Activated T-cell treated with anti-CD3 and anti-CD28 coated beads, Interleukin-2, amount 50 U/mL, for 48 hours (primary cell): Measurements from ENCODE around the gene SLC35B1.
A peak's percentile ranks its signal among the peaks of the same experiment; 100 is the strongest.
"Not testable (repeated sequence)": the region's sequence is repeated elsewhere in the genome, so short reads cannot be mapped to it uniquely, and the experiment has no call there.

Experiments used
- DNase-seq, 2 experiments: peaks; one replicate each; pipeline ENCODE4 v3.0.0-alpha.2; 2020

SLC35B1 gene

GRCh38 chr17:49734515-49735490, 27.0 kb upstream of the SLC35B1 start:
- DNase-seq = no peak

DNA sequence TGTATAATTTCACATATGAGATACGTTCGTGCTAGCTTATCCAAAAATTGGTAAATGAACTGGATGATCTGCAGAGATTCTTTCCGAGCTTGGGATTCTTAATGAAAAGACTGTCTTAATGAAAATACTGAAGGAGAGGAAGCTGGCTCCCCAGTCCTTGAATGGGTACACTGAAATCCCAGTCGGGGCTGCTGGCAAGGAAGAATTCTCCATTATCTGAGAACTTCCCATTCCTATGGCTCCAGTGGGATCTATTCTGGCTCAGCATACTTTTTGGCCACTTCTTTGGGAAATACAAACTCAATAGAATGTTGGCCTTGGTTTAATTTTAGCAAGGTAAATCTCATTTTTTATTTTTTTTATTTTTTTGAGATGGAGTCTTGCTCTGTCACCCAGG, 23.7 kb upstream of the SLC35B1 start:
- DNase-seq = no peak

DNA sequence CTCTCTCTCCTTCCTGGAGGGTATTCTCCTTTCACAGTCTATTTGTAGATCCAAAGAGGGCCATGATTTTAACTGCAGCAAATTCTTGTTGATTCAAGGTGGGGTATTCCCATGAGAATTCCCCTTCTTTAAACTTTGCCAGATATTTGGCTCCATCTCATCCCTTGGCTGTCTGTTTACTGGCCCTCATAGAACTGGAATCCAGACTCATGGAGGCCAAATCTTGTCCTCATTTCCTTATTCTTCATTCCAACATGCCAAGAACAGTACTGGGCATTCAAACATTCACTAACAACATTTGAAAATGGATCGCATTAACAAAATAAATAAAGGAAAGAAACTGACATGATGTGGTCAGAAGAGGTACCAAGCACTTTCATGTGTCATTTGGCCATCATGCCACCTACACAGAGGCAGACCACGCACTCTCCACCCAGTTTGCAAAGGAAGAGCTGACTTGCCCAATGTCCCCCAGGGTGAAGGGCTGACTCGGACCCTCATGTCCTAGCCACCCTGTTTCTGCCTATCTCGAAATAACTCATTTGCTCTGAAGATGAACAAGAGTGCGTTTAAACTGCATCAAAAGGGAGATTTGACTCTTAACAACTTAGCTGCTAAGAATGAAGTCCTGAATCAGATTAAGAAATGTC, 23.1 kb upstream of the SLC35B1 start:
- no peak for DNase-seq

DNA sequence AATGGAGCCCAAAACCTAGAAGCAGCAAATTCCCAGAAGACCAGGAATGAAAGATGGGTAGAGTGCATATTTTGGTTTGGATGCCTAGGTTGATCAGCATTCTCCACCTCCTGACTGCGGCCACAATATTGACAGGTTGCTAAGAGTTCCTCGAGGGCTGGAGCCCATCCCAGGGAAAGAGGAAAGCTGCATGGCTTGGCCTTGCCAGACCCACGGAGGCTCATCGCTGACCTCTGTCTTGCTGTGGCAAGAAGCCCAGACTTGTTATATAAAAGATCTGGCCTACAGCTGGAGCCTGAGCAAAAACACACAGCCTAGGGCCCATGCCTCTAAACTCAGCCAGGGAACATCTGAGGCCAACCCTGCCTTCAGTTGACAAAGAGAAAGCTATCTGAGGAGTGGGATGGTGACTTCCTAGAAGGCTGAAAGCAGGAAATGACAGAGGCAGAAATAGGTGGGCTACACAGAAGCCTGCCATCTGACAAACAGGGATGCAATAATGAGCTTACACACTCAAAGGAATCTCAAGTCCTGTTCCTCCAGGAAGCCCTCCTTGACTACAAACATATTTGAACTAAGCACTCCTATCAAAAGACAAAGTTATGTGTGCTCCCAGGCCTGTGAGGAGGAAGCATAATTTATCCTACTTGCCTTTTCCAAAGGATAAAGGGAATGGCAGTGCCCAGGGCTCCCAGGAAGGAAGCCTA, 22.5 kb upstream of the SLC35B1 start:
- no peak for DNase-seq

DNA sequence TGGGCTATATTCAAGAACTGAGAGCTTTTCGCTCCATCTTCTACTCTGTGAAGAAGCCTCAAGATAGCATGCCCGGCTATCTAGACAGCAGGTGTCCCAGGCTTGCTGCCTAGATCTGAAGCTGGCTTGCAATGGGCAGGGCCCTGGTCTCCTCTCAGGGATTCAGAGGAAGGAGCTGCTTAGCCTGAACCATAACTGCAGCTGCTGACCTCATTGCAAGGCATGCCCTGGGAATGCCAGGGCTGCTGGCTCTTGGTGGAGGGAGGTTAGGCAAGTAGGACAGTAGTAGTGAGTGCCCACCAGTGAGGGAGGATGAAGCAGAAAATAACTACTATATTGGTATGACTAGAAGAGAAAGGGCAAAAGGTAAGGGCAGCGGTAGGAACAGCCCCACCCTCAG, 21.3 kb upstream of the SLC35B1 start:
- DNase-seq = no peak

DNA sequence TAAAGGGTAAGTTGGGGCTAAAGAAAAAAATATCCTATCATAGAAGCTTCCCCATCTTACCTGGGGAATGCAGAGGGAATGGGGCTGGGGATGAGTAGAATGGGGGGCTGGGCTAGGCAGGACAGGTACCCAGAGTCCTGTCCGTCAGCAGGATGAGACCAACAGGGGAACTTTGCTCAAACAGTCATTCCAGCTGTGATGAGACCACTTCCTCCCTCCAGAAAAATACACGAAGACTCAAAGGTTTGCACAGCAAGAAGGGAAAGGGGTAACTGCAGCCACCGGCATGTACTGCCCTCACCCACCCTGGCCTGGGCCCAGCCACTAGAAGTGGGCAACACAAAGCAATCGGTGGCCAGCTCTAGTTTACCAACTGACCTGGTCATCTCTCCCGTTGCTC, 20.7 kb upstream of the SLC35B1 start:
- no peak for DNase-seq

DNA sequence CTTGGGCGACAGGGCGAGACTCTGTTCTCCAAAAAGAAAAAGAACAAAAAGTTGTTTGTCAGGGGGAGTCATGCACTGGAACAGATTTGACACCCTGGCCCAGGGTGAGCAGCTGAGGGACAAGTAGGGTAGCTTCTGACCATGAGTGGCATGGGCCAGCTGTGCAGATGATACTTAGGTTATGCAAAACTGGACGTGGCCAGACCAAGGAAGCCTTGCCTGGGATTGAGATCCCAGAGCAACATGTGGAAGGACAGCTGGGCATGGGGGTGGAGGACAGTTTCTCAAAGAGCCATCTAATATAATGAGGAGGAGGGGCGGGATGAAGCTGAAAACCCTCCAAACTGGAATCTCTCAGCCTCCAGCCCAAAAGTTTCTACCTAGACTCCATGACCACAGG, 19.6 kb upstream of the SLC35B1 start:
- no peak for DNase-seq

GRCh38 chr17:49725452-49726130, 17.8 kb upstream of the SLC35B1 start:
- DNase-seq = no peak

DNA sequence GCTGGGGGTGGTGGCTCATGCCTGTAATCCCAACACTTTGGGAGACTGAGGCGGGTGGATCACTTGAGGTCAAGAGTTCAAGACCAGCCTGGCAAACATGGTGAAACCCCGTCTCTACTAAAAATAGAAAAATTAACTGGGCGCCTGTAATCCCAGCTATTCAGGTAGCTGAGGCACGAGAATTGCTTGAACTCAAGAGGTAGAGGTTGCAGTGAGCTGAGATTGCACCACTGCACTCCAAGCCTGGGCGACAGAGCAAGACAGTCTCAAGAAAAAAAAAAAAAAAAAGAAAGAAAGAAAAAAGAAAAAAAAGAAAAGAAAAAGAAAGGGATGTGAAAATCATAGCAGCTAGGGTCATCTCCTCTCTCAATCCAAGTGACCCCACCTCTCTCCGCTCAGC, 16.8 kb upstream of the SLC35B1 start:
- DNase-seq = not testable (repeated sequence)

DNA sequence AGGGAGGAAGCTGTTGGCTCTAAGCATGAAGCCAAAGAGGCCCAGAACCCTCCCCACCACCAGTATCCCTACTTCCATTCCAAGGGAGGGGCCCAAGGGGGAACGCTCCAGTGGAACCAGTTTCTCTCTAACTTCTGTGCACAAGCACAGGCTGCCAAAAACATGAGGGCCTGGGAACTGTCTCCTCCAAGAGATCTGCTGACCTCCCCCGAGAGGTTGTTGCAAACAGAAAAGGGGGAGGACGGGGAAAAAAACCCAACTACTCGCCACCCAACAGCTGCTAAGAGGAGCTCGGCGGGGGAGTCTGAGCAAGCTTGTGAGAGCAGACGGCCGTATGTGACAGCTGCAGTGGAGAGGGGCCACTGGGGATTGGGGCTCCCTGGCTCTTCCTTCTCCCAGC, 15.7 kb upstream of the SLC35B1 start:
- no peak for DNase-seq

GRCh38 chr17:49722066-49722465, 14.3 kb upstream of the SLC35B1 start:
- DNase-seq = no peak

- peak; percentile 58 to 69 for DNase-seq
Measured at GRCh38 chr17:49717371-49717861, 9.7 kb upstream of the SLC35B1 start.

GRCh38 chr17:49716668-49717364, 9.1 kb upstream of the SLC35B1 start:
- peak in 1 of 2 experiments; percentile 32 for DNase-seq

- peak; percentile 50 to 56 for DNase-seq
Measured at GRCh38 chr17:49715717-49716279, 8.0 kb upstream of the SLC35B1 start.

- peak; percentile 52 to 54 for DNase-seq
Measured at GRCh38 chr17:49715216-49715615, 7.5 kb upstream of the SLC35B1 start.

DNA sequence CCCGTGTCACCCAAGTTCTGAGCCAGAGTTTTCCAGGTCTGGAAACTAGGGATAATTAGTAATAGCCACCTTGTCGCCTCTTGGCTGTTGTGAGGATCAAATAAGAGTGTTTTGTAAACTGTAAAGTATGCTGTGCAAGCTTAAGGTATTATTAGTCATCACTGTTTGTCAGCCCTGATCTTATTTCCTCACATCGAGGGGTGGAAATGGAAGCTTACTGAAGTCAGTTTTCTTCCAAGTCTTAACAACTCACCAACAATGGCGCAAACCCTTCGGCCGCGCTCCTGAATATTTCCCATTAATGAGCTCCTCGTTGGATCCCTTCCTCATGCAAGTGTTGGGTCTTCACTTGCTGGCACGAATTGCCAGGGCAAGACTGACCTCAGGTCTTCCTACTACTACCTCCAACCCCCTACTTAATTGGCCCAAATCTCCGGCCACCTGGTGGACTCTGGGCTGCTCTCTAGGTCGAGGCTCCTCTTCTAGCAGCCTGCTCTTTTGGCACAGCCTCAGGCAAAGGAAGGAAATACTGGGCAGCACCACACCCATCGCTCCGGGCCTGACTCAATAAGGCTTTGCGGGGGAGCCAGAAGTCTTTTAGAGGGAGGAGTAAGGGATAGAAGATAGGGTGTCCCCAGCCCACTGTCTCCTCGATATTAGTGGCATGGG, 885 bp upstream of the SLC35B1 start:
- DNase-seq = no peak

GRCh38 chr17:49707246-49707607, 537 bp downstream of the SLC35B1 start:
- no peak for DNase-seq

DNA sequence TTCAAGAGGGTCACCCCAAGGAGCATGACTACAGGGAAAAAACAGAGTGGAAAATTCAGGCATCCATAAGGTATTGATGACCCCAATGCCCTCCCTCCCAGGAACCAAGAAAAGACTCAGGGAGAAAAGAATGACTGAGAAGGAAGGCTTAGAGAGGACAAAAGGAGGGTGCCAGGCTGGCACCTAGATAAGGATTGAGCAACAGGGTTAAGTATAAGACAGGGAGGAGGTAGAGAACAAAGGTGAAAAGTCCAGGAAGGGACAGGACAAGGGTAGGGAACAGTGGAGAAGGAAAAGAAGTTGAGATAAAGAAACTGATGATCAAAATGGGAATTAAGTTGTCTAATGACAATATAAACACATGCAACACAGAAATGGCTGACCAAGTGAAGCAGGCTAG, 2.5 kb downstream of the SLC35B1 start:
- no peak for DNase-seq

DNA sequence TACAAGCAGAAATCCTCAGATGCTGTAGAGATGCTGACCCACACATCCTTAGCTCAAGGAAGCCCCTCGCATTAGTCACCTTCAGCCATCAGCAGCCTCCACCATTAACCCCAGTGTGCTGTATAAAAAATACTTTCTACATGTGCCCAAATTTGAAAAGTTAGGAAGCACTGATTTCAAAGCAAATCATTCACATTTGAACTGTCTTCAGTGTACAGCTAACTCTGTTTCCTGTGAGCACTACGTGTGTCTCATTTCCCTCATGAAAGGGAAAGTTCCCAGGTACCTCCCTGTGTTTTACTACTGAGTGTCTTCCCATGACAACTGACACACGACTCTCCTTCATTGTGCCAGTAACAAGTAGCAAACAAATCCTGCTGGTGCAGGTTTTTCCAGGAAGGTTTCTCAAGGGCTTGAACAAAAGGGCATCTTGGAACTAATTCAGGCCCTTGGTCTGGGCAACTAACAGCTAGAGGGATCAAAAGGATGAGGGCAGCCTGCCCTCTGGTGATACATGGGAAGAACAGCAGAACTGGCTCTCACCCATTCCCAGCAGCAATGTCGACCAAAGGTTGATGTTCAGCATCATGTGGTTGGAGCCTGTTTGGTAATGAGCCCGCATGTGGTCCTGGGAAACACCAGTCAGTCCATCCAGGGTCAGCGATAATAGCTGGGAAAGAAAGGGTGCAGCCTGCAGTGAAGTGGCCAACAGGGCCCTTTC, 4.0 kb downstream of the SLC35B1 start:
- DNase-seq = no peak

GRCh38 chr17:49700960-49701359, 6.8 kb downstream of the SLC35B1 start:
- no peak for DNase-seq
